ENCODE data around the gene TEP1. TPM values are rescaled to one million over a fixed set of nuclear protein-coding genes. Genes with fewer than 3 reads are reported as not detected.

TEP1 gene
- total RNA-seq, 1 experiment from 2014 or later, result 20.4 TPM

GRCh38 chr14:20356422-20356821 lies 56.9 kb downstream of the TEP1 start:
- ChIA-PET CTCF (interaction anchor here (1.5 to 2.3 kb wide), 2 partner anchors 29 to 251 kb away, joined by 6 to 14 read pairs; no protein-coding TSS in a partner anchor), POLR2A (interaction anchor here (1.3 to 2.9 kb wide), 2 partner anchors 13 kb away, joined by 3 to 12 read pairs; partner anchors contain the start of gene PARP2)
- BruUV-seq (replicated peaks), result no TSS peak
- Mint-ChIP-seq H3K4me1 (ENCODE audit: insufficient read depth, unreplicated experiment) (no peaks in the 10 kb centered on the region), H3K4me3 (ENCODE audit: unreplicated experiment) (no peak overlapping the region), H3K36me3 (ENCODE audit: insufficient read depth, unreplicated experiment) (peaks cover 77% of the 10 kb centered on the region), H3K27ac (ENCODE audit: low read depth, unreplicated experiment) (no peak overlapping the region), H3K9me3 (ENCODE audit: unreplicated experiment) (no peaks in the 10 kb centered on the region), H3K27me3 (ENCODE audit: insufficient read depth, unreplicated experiment) (no peaks in the 10 kb centered on the region)
- DNase-seq (ENCODE audit: unreplicated experiment), result peak; percentile 17
- intact Hi-C loops (cut with micrococcal nuclease), result no loop called here
- no peak for TF ChIP-seq CTCF (IDR thresholded peaks at IDR 0.05; ENCODE audit: unreplicated experiment)

GRCh38 chr14:20350860-20351259 lies 62.4 kb downstream of the TEP1 start:
- TF ChIP-seq CTCF (IDR thresholded peaks at IDR 0.05; ENCODE audit: unreplicated experiment), result no peak
- ChIA-PET POLR2A (no interaction called here), CTCF (interaction anchor here (0.6 to 4.9 kb wide), 8 partner anchors 17 to 230 kb away, joined by 3 to 23 read pairs (median 4); no protein-coding TSS in a partner anchor)
- Mint-ChIP-seq H3K27ac (ENCODE audit: low read depth, unreplicated experiment) (no peak overlapping the region), H3K36me3 (ENCODE audit: insufficient read depth, unreplicated experiment) (peaks cover 96% of the 10 kb centered on the region), H3K4me3 (ENCODE audit: unreplicated experiment) (no peak overlapping the region), H3K9me3 (ENCODE audit: unreplicated experiment) (no peaks in the 10 kb centered on the region), H3K4me1 (ENCODE audit: insufficient read depth, unreplicated experiment) (no peaks in the 10 kb centered on the region), H3K27me3 (ENCODE audit: insufficient read depth, unreplicated experiment) (no peaks in the 10 kb centered on the region)
- DNase-seq (ENCODE audit: unreplicated experiment), result no peak
- intact Hi-C loops (cut with micrococcal nuclease), result no loop called here
- no TSS peak for BruUV-seq (replicated peaks)

GRCh38 chr14:20350282-20350681 lies 63.0 kb downstream of the TEP1 start:
- no TSS peak for BruUV-seq (replicated peaks)
- DNase-seq (ENCODE audit: unreplicated experiment), result peak; percentile 22
- H3K4me1 Mint-ChIP-seq (ENCODE audit: insufficient read depth, unreplicated experiment), result no peaks in the 10 kb centered on the region
- ChIA-PET CTCF (interaction anchor here (0.7 to 4.9 kb wide), 7 partner anchors 17 to 621 kb away, joined by 3 to 23 read pairs (median 4); no protein-coding TSS in a partner anchor), POLR2A (interaction anchor here (0.8 to 1.1 kb wide), 2 partner anchors 18 to 263 kb away, joined by 4 to 6 read pairs; partner anchors contain the start of gene CCNB1IP1)
- H3K4me3 Mint-ChIP-seq (ENCODE audit: unreplicated experiment), result no peak overlapping the region
- intact Hi-C loops (cut with micrococcal nuclease), result no loop called here
- no peaks in the 10 kb centered on the region for H3K27me3 Mint-ChIP-seq (ENCODE audit: insufficient read depth, unreplicated experiment)
- H3K36me3 Mint-ChIP-seq (ENCODE audit: insufficient read depth, unreplicated experiment), result peaks cover 97% of the 10 kb centered on the region
- no peak overlapping the region for H3K27ac Mint-ChIP-seq (ENCODE audit: low read depth, unreplicated experiment)
- H3K9me3 Mint-ChIP-seq (ENCODE audit: unreplicated experiment), result no peaks in the 10 kb centered on the region
- TF ChIP-seq CTCF (IDR thresholded peaks at IDR 0.05; ENCODE audit: unreplicated experiment), result no peak

GRCh38 chr14:20347747-20348146 lies 65.6 kb downstream of the TEP1 start:
- Mint-ChIP-seq H3K27me3 (ENCODE audit: insufficient read depth, unreplicated experiment) (no peaks in the 10 kb centered on the region), H3K27ac (ENCODE audit: low read depth, unreplicated experiment) (no peak overlapping the region), H3K36me3 (ENCODE audit: insufficient read depth, unreplicated experiment) (peaks cover 79% of the 10 kb centered on the region), H3K4me3 (ENCODE audit: unreplicated experiment) (no peak overlapping the region), H3K9me3 (ENCODE audit: unreplicated experiment) (no peaks in the 10 kb centered on the region), H3K4me1 (ENCODE audit: insufficient read depth, unreplicated experiment) (peaks cover 7% of the 10 kb centered on the region)
- intact Hi-C loops (cut with micrococcal nuclease), result no loop called here
- TF ChIP-seq CTCF (IDR thresholded peaks at IDR 0.05; ENCODE audit: unreplicated experiment), result no peak
- DNase-seq (ENCODE audit: unreplicated experiment), result no peak
- no TSS peak for BruUV-seq (replicated peaks)
- ChIA-PET CTCF (interaction anchor here (0.7 to 1.4 kb wide), 2 partner anchors 20 to 262 kb away, joined by 3 read pairs; no protein-coding TSS in a partner anchor), POLR2A (interaction anchor here (1.0 kb wide), 1 partner anchor 15 kb away, joined by 3 read pairs; no protein-coding TSS in a partner anchor)

Measured in MCF 10A (cell line).